ENCODE measurements around the gene MPO. TPM values are rescaled to one million over a fixed set of nuclear protein-coding genes. Genes with fewer than 3 reads are reported as not detected.

Gene MPO
- total and polyA plus RNA-seq, 8 donors, result 0.03 to 7.7 (median 0.46) TPM; not detected in 5

DNA sequence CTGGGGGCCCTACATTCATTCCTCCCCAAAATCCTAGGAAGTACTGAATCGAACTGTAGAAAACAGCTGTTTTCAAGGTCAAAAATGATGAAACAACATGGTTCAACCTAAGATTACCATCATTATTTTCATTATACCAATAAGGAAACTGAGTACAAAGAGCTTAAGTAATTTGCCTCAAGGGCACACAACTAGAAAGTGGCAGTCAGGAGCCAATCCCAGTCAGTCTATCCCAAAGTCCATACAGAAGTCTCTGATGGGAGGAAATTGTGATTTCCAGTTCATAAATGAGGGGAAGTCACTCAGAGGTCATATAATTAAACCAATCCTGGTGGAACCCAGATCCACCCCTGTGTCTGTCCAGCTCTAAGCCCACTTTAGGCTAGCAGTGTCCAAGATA is 34.0 kb downstream of the MPO start:
- no peak overlapping the region for H3K27ac ChIP-seq
- WGBS, 5 donors, result 81 to 95% (median 89%) methylated on average over 1 of the region's 1 CpG
- H3K4me1 ChIP-seq, result peaks cover 4 to 13% (median 12%) of the 10 kb centered on the region in 4 donors
- no peak for DNase-seq
- H3K4me3 ChIP-seq, result no peak overlapping the region
- no peak for TF ChIP-seq POLR2A (IDR thresholded peaks at IDR 0.05)
- TF ChIP-seq, protein P1, sequence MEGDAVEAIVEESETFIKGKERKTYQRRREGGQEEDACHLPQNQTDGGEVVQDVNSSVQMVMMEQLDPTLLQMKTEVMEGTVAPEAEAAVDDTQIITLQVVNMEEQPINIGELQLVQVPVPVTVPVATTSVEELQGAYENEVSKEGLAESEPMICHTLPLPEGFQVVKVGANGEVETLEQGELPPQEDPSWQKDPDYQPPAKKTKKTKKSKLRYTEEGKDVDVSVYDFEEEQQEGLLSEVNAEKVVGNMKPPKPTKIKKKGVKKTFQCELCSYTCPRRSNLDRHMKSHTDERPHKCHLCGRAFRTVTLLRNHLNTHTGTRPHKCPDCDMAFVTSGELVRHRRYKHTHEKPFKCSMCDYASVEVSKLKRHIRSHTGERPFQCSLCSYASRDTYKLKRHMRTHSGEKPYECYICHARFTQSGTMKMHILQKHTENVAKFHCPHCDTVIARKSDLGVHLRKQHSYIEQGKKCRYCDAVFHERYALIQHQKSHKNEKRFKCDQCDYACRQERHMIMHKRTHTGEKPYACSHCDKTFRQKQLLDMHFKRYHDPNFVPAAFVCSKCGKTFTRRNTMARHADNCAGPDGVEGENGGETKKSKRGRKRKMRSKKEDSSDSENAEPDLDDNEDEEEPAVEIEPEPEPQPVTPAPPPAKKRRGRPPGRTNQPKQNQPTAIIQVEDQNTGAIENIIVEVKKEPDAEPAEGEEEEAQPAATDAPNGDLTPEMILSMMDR (IDR thresholded peaks at IDR 0.05), result no peak
- TF ChIP-seq POLR2AphosphoS5 (IDR thresholded peaks at IDR 0.05), result no peak
- no peak for TF ChIP-seq EP300 (IDR thresholded peaks at IDR 0.05)
- intact Hi-C loops (cut with DNase I; ENCODE audit: low total_unique reads), result no loop called here
- no peaks in the 10 kb centered on the region for H3K36me3 ChIP-seq
- peaks cover 0 to 86% (median 21%) of the 10 kb centered on the region in 3 donors for H3K27me3 ChIP-seq
- H3K9me3 ChIP-seq, result no peaks in the 10 kb centered on the region

DNA sequence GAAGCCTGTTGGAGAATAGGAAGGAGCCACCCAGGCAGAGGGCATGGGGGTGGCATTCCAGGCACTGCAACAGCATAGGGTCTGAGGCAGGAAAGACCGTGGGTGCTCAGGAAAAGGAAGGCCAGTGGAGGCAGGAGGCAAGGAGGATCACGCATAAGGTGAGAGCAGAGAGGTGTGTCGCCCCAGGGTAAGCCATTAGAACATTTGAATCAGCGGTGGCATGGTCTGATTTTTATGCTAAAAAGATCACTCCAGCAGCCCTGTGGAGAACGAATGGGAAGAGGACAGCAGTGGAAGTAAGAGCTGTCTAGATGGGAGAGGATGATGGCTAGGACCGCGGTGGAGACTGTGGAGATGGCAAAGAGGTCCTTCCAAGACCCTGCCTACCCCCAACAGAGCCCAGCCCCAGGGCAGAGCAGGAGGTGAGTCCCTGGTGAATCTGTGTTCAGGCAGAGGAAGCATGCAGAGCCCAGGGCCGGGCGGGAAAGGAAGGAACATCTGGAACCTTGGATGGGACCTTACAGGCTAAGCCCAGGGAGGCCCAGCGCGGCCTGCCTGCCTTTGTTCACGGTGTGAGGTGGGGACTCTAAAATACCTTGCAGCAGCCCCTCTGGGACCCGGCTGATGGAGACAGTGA is 34.5 kb downstream of the MPO start:
- intact Hi-C loops (cut with DNase I; ENCODE audit: low total_unique reads), result no loop called here
- WGBS, 5 donors, result 81 to 85% (median 83%) methylated on average over 13 of the region's 13 CpGs
- Histone ChIP-seq H3K4me1 (peaks cover 4 to 13% (median 12%) of the 10 kb centered on the region in 4 donors), H3K36me3 (no peaks in the 10 kb centered on the region), H3K27me3 (peaks cover 0 to 88% (median 23%) of the 10 kb centered on the region in 3 donors), H3K4me3 (no peak overlapping the region), H3K9me3 (no peaks in the 10 kb centered on the region), H3K27ac (no peak overlapping the region)
- TF ChIP-seq EP300 (IDR thresholded peaks at IDR 0.05), result no peak
- TF ChIP-seq, protein P1 (IDR thresholded peaks at IDR 0.05), result no peak
- TF ChIP-seq POLR2A (IDR thresholded peaks at IDR 0.05), result no peak
- no peak for TF ChIP-seq POLR2AphosphoS5 (IDR thresholded peaks at IDR 0.05)
- no peak for DNase-seq

DNA sequence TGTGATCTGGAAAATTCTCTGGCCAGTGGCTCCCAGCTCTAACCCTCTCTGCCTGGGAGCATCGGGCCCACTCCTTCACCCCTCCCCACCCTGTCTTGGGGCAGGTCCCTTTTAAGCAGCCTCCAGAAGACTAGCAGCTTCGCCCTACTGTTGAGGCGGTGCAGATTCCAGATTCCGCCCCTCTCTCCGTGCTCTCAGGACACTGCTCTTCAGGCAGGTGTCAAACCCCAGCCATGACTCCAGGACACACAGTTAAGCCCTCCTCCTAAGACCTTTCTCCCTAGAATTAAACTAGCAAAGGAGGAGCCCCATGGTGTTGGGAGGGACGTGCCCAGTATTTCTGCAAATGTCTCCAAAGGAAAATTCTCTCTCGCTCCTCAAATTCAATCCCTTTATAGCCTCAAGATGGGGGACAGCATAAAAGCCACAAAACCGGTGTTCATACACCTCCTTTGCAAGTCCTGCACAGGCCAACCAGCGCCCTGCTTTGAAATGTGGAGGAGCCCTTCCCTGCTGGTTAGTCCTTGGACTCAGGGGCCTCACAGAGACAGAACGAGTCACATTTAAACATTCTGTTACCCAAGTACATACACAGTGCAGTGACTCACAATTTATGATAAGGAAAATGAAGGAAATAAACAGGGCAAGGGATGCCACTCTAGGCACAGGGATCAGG is 35.2 kb downstream of the MPO start:
- intact Hi-C loops (cut with DNase I; ENCODE audit: low total_unique reads), result no loop called here
- H3K36me3 ChIP-seq, result no peaks in the 10 kb centered on the region
- DNase-seq, result peak in 1 of 2 donors; percentile 35
- H3K4me1 ChIP-seq, result peaks cover 4 to 13% (median 12%) of the 10 kb centered on the region in 4 donors
- H3K27me3 ChIP-seq, result peaks cover 0 to 88% (median 23%) of the 10 kb centered on the region in 3 donors
- 49 to 60% (median 52%) methylated on average over 9 to 10 of the region's 10 CpGs for WGBS, 5 donors
- TF ChIP-seq POLR2A (IDR thresholded peaks at IDR 0.05) (no peak), EP300 (IDR thresholded peaks at IDR 0.05) (no peak), POLR2AphosphoS5 (IDR thresholded peaks at IDR 0.05) (no peak)
- TF ChIP-seq, protein P1 (IDR thresholded peaks at IDR 0.05), result no peak
- H3K4me3 ChIP-seq, result no peak overlapping the region
- no peak overlapping the region for H3K27ac ChIP-seq
- no peaks in the 10 kb centered on the region for H3K9me3 ChIP-seq

DNA sequence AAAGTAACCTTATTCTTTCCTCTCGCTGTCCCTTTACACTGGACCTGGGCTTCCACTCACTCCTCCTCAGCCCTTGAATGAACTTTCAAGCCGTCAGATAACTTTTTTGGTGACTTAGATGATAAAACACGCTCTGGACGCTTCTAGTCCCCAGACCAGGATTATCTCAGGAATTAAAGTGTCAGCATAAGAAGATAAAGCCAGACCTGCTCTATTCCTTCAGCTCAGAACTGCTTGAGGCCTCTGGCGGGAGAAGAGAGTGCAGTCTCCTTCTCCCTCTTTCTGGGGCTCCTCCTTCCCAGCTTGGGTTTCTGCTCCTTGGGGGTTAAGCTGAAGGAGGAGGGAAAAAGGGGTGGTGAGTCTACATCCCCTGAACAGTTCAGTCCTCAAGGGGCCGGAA is 35.8 kb downstream of the MPO start:
- intact Hi-C loops (cut with DNase I; ENCODE audit: low total_unique reads), result no loop called here
- TF ChIP-seq POLR2AphosphoS5 (IDR thresholded peaks at IDR 0.05), result no peak
- TF ChIP-seq POLR2A (IDR thresholded peaks at IDR 0.05), result no peak
- no peak for TF ChIP-seq EP300 (IDR thresholded peaks at IDR 0.05)
- TF ChIP-seq, protein P1 (IDR thresholded peaks at IDR 0.05), result no peak
- Histone ChIP-seq H3K4me3 (no peak overlapping the region), H3K27me3 (peaks cover 0 to 88% (median 22%) of the 10 kb centered on the region in 3 donors), H3K9me3 (no peaks in the 10 kb centered on the region), H3K4me1 (peaks cover 4 to 12% (median 11%) of the 10 kb centered on the region in 4 donors), H3K27ac (no peak overlapping the region), H3K36me3 (no peaks in the 10 kb centered on the region)
- WGBS, 5 donors, result 54 to 71% (median 60%) methylated on average over 6 of the region's 6 CpGs
- DNase-seq, result no peak

Data from stomach (tissue), 9 donors.